Fibroblast of lung (primary cell): Measurements from ENCODE around the gene ADH1B.

Source experiments
- EZH2 ChIP-seq: IDR thresholded peaks from 2 replicates; pipeline ENCODE4 v1.5.1; 2012; ENCODE audit warnings: low read length, control low read depth, mild to moderate bottlenecking; ENCODE audit errors: missing control alignments
- TF ChIP-seq, protein P1 (sequence below), 2 donors: IDR thresholded peaks in 1 of 2; conservative IDR thresholded peaks in 1 of 2; 1 replicate in 1 of 2; 2 replicates in 1 of 2; pipeline ENCODE4 v1.5.1; 2011 to 2012; ENCODE audit warnings: low read length in 2 of 2, control low read depth in 1 of 2, inconsistent platforms in 1 of 2, low read depth in 1 of 2, mild to moderate bottlenecking in 1 of 2

DNA sequence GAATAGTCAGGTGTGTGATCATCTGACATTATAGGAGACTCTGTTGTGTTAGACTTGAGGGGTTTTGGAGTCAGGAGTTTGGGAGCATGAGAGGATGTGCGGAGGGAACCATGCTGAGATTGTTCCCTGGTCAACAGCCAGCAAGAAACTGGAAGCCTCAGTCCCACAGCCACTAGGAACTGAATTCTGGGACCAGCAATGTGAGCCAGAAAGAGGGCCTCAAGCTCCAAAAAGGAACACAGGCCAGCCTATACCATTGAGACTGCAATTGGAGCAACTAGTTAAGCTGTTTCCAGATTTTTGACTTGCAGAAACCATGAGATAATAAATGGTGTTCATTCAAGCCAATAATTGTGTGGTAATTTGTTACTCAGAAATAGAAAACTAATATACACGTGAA lies 8.7 kb upstream of the ADH1B start:
- TF ChIP-seq, protein P1, sequence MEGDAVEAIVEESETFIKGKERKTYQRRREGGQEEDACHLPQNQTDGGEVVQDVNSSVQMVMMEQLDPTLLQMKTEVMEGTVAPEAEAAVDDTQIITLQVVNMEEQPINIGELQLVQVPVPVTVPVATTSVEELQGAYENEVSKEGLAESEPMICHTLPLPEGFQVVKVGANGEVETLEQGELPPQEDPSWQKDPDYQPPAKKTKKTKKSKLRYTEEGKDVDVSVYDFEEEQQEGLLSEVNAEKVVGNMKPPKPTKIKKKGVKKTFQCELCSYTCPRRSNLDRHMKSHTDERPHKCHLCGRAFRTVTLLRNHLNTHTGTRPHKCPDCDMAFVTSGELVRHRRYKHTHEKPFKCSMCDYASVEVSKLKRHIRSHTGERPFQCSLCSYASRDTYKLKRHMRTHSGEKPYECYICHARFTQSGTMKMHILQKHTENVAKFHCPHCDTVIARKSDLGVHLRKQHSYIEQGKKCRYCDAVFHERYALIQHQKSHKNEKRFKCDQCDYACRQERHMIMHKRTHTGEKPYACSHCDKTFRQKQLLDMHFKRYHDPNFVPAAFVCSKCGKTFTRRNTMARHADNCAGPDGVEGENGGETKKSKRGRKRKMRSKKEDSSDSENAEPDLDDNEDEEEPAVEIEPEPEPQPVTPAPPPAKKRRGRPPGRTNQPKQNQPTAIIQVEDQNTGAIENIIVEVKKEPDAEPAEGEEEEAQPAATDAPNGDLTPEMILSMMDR (conservative IDR thresholded peaks at IDR 0.05 in 1 of 2, IDR thresholded peaks at IDR 0.05 in 1 of 2; ENCODE audit: low read depth in 1 of 2, low read length in 2 of 2), result no peak
- no peak for TF ChIP-seq EZH2
